K562 (cell line): ENCODE measurements around the gene NPR2. TPM values are rescaled to one million over a fixed set of nuclear protein-coding genes. Genes with fewer than 3 reads are reported as not detected.

Experiments used
- ATAC-seq: fragments of 200-7000 bp; cut with Tn5 transposase; 3 replicates; pipeline ENCODE4 v1.9.1; 2020; ENCODE audit warnings: moderate library complexity
- BruUV-seq: library from RNA; stranded (reverse); fragments of 400-500 nt; replicated peaks from 2 replicates; lab custom pipeline; 2021; lab: Mats Ljungman, UMichigan
- CTCF ChIA-PET: fragments of 300-600 bp; formaldehyde crosslinking; extraction: SDS; loops from one replicate; lab custom pipeline; 2021; ENCODE audit warnings: low intra/inter-chr PET ratio; lab: Yijun Ruan, JAX
- POLR2A ChIA-PET: fragments of 300-600, 350-650 bp; sonication (Branson Sonifier 250); formaldehyde crosslinking; extraction: SDS; loops from one replicate; lab custom pipeline; 2021; ENCODE audit warnings: antibody characterized with exemption, inconsistent platforms; lab: Yijun Ruan, JAX
- DNase-seq, 4 experiments: peaks; one replicate each; pipeline versions ENCODE4 v3.0.0 to v3.0.0-alpha.2; 2011 to 2018; ENCODE audit warnings: low spot score in 3 of 4, mixed read lengths in 3 of 4; ENCODE audit errors: extremely low read depth in 1 of 4
- FAIRE-seq: peaks from 2 replicates; lab custom pipeline; 2011; peaks lifted over from hg19 to GRCh38; lab: Jason Lieb, UNC
- H2AFZ ChIP-seq: 2 replicates; pipeline ENCODE4 v1.6.0; 2011; ENCODE audit warnings: low read depth, low read length, control low read depth, inconsistent platforms
- H3K27ac ChIP-seq: fragments of 200-600 bp; 3 replicates; pipeline ENCODE4 v1.8.0; 2011; ENCODE audit warnings: low read depth, mild to moderate bottlenecking, control low read depth, inconsistent platforms, low read length, moderate library complexity, mixed read lengths; ENCODE audit errors: extremely low read depth
- H3K27me3 ChIP-seq, 2 experiments: fragments of 300-600 bp in 1 of 2; 2 replicates in 1 of 2; 3 replicates in 1 of 2; pipeline versions ENCODE4 v1.6.0 to v1.8.0; 2011; ENCODE audit warnings: inconsistent platforms in 2 of 2, low read length in 2 of 2, mild to moderate bottlenecking in 1 of 2, mixed read lengths in 1 of 2, moderate library complexity in 1 of 2; ENCODE audit not compliant: control insufficient read depth in 2 of 2, insufficient read depth in 2 of 2
- H3K36me3 ChIP-seq: fragments of 300-600 bp; 3 replicates; pipeline ENCODE4 v1.8.0; 2011; ENCODE audit warnings: mild to moderate bottlenecking, low read length, inconsistent platforms; ENCODE audit not compliant: control insufficient read depth, insufficient read depth
- H3K4me1 ChIP-seq, 2 experiments: fragments of 200-600 bp in 1 of 2; replicated peaks in 1 of 2; 2 replicates in 1 of 2; 3 replicates in 1 of 2; pipeline versions ENCODE4 v1.5.1 to v1.8.0; 2011; ENCODE audit warnings: inconsistent platforms in 2 of 2, low read length in 2 of 2, mild to moderate bottlenecking in 1 of 2, mixed read lengths in 1 of 2, moderate library complexity in 1 of 2; ENCODE audit not compliant: control insufficient read depth in 2 of 2, insufficient read depth in 2 of 2
- H3K4me2 ChIP-seq: 2 replicates; pipeline ENCODE4 v1.6.1; 2011; ENCODE audit warnings: low read length, control low read depth, inconsistent platforms, mixed read lengths; ENCODE audit not compliant: insufficient read depth
- H3K4me3 ChIP-seq: fragments of 200-600 bp; sonication (generic), shearing (Covaris generic); 2 replicates; pipeline ENCODE4 v1.5.1; 2016; ENCODE audit warnings: control low read depth, inconsistent platforms
- H3K79me2 ChIP-seq: fragments of 200-600 bp; 3 replicates; pipeline ENCODE4 v1.8.0; 2011; ENCODE audit warnings: low read length, inconsistent platforms; ENCODE audit not compliant: control insufficient read depth, insufficient read depth
- H3K9ac ChIP-seq, 2 experiments: 2 replicates each; pipeline versions ENCODE4 v1.6.0 to v1.6.1; 2011; ENCODE audit warnings: low read depth in 2 of 2, low read length in 2 of 2, control low read depth in 1 of 2, inconsistent platforms in 1 of 2, mild to moderate bottlenecking in 1 of 2, mixed read lengths in 1 of 2; ENCODE audit not compliant: insufficient read depth in 1 of 2
- H3K9me1 ChIP-seq: one replicate; pipeline ENCODE4 v1.6.0; 2011; ENCODE audit warnings: inconsistent platforms, mild to moderate bottlenecking, low read length, moderate library complexity; ENCODE audit not compliant: control insufficient read depth, insufficient read depth
- H3K9me3 ChIP-seq: replicated peaks from 2 replicates; pipeline ENCODE4 v1.5.1; 2011; ENCODE audit warnings: low read depth, low read length, inconsistent platforms; ENCODE audit not compliant: control insufficient read depth, insufficient read depth
- H4K20me1 ChIP-seq: replicated peaks from 2 replicates; pipeline ENCODE4 v1.6.1; 2011; ENCODE audit warnings: low read length, inconsistent platforms, mixed read lengths; ENCODE audit not compliant: control insufficient read depth, insufficient read depth
- CAMTA2 ChIP-seq: fragments of 250-450 bp; sonication (Bioruptor Pico); conservative IDR thresholded peaks from 2 replicates; pipeline ENCODE4 v1.5.1; 2022
- EP300 ChIP-seq: IDR thresholded peaks from 2 replicates; pipeline ENCODE4 v1.6.1; 2012; ENCODE audit warnings: low read length, improper control_type of control experiment
- GABPB1 ChIP-seq: sonication (generic); formaldehyde crosslinking; IDR thresholded peaks from 2 replicates; pipeline ENCODE4 v1.8.0; 2022; ENCODE audit warnings: mild to moderate bottlenecking, missing genetic modification reagents
- JUN ChIP-seq, 2 experiments: sonication (generic) in 1 of 2; formaldehyde crosslinking in 1 of 2; IDR thresholded peaks; 2 replicates each; pipeline versions ENCODE4 v1.6.1 to v1.8.0; 2012 to 2022; ENCODE audit warnings: borderline replicate concordance in 2 of 2, mild to moderate bottlenecking in 2 of 2, improper control_type of control experiment in 1 of 2, low read depth in 1 of 2, low read length in 1 of 2, missing genetic modification reagents in 1 of 2
- KAT2B ChIP-seq: IDR thresholded peaks from one replicate; pipeline ENCODE4 v1.6.1; 2012; ENCODE audit warnings: low read depth, mild to moderate bottlenecking, control low read depth, inconsistent platforms, low read length, moderate library complexity
- KLF16 ChIP-seq: IDR thresholded peaks from 2 replicates; pipeline ENCODE4 v1.6.1; 2016; ENCODE audit warnings: antibody characterized with exemption
- NR2C2 ChIP-seq, 2 experiments: fragments of 200-800 bp in 1 of 2; sonication (Bioruptor generic) in 1 of 2; sonication (generic) in 1 of 2; formaldehyde crosslinking in 1 of 2; IDR thresholded peaks; 2 replicates each; pipeline versions ENCODE4 v1.6.1 to v1.8.0; 2016 to 2022; ENCODE audit warnings: mild to moderate bottlenecking in 1 of 2, missing compliant biosample characterization in 1 of 2, missing genetic modification characterization in 1 of 2, missing genetic modification reagents in 1 of 2
- PHF20 ChIP-seq: fragments of 450-650 bp; IDR thresholded peaks from 2 replicates; pipeline ENCODE4 v1.6.1; 2018; ENCODE audit not compliant: partially characterized antibody
- SIN3A ChIP-seq, 2 experiments: fragments of 150-350 bp in 1 of 2; IDR thresholded peaks; 2 replicates each; pipeline ENCODE4 v1.6.1; 2011 to 2016; ENCODE audit warnings: borderline replicate concordance in 2 of 2, low read depth in 2 of 2, low read length in 2 of 2, mild to moderate bottlenecking in 2 of 2, moderate library complexity in 2 of 2; ENCODE audit not compliant: control insufficient read depth in 1 of 2
- ZNF561 ChIP-seq: fragments of 450-650 bp; formaldehyde crosslinking; conservative IDR thresholded peaks from 2 replicates; pipeline ENCODE4 v1.4.0; 2020; ENCODE audit warnings: mild to moderate bottlenecking, moderate library complexity
- WGBS: fragments of 100-300 bp; shearing (Covaris generic); methylation state at CpG from one replicate; pipeline ENCODE4 v1.1.6; 2016; ENCODE audit warnings: low coverage, mixed read lengths; ENCODE audit not compliant: insufficient coverage; ENCODE audit errors: missing lambda C conversion rate; 5-methylcytosine and 5-hydroxymethylcytosine counted together
- in situ Hi-C: fragments of 300-500 bp; cut with MboI; formaldehyde crosslinking; loops from 4 replicates; pipeline ENCODE4 v1.15.0; 2018; ENCODE audit warnings: inconsistent platforms, mixed read lengths
- intact Hi-C: fragments of 100-400 bp; cut with micrococcal nuclease; formaldehyde crosslinking; loops from 2 replicates; pipeline ENCODE4 v1.14.2; 2022
- polyA plus RNA-seq, 8 experiments: library from polyadenylated mRNA; depleted of rRNA in 4 of 8; stranded (reverse) in 5 of 8; unstranded in 3 of 8; fragments of >200 nt; fragmentation: Nextera tagmentation in 2 of 8; fragmentation: Illumina TruSeq in 1 of 8; extraction: Ambion mirVana in 2 of 8; extraction: Trizol in 1 of 8; gene quantifications; 2 replicates each; pipeline versions ENCODE4 v1.2.1 to v1.2.3, GENCODE V29; 2011 to 2014; ENCODE audit warnings: inconsistent platforms in 1 of 8, missing spikeins in 1 of 8
- total RNA-seq, 7 experiments: library from RNA; depleted of rRNA in 6 of 7; stranded (reverse); fragments of >200 nt in 6 of 7; fragmentation: Illumina TruSeq in 2 of 7; extraction: Trizol in 2 of 7; gene quantifications; 2 replicates each; pipeline versions ENCODE4 v1.2.1 to v1.2.3, GENCODE V29; 2011 to 2021; ENCODE audit warnings: low replicate concordance in 1 of 7
- TF ChIP-seq, protein P1 (sequence below): sonication (generic); formaldehyde crosslinking; IDR thresholded peaks from 2 replicates; pipeline ENCODE4 v1.8.0; 2022; ENCODE audit warnings: missing genetic modification reagents, mild to moderate bottlenecking, moderate library complexity, borderline replicate concordance
- TF ChIP-seq, protein P2 (sequence below): fragments of 250-450 bp; sonication (Bioruptor Pico); IDR thresholded peaks from 2 replicates; pipeline ENCODE4 v1.8.0; 2022; ENCODE audit warnings: moderate library complexity, mild to moderate bottlenecking, inconsistent platforms
- TF ChIP-seq, protein P3 (sequence below): fragments of 250-450 bp; sonication (Bioruptor Pico); IDR thresholded peaks from 2 replicates; pipeline ENCODE4 v1.5.0; 2020; ENCODE audit warnings: mild to moderate bottlenecking
- TF ChIP-seq, protein P4 (sequence below): sonication (generic); formaldehyde crosslinking; IDR thresholded peaks from 2 replicates; pipeline ENCODE4 v1.8.0; 2022; ENCODE audit warnings: mild to moderate bottlenecking, missing genetic modification reagents
- TF ChIP-seq, protein P5 (sequence below): fragments of 250-450 bp; sonication (Bioruptor Pico); IDR thresholded peaks from 2 replicates; pipeline ENCODE4 v1.5.0; 2021

The NPR2 gene
- total and polyA plus RNA-seq, 9 of the 15 experiments (the other 6 are each of a cell fraction or from before 2014, with no cell fraction given) = 2.4 to 12.9 (median 6.0) TPM

DNA sequence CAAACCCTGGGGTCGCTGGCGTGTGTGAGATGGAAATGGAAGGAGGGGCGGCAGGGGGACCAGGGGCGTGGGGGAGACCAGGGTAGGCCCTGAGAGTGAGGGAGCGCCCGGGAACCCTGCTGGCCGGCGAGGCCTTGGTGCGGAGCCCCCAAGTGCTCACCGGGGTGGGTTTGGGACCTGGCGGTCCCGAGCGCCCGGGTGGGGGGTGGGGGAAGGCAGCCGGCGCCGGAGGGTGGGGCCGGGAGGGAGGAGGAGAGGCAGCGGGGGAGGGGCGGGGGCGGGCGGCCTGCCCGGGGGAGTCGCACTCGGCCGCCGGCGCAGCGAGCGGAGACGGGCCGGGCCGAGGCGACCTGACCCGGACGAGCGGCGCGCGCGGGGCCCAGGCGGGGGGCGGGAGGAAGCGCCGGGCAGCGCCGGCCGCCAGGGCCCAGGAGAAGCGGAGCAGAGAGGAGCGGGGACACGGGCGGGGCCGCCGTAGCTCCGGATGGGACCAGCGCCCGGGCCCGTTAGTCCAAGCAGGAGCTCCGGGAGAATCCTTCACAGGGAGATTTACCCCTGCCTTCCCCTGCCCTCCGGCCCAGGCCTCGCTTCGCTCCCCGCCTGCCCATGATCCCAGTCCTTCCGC lies at the start of gene NPR2 (continued):
- TF ChIP-seq, protein P1, sequence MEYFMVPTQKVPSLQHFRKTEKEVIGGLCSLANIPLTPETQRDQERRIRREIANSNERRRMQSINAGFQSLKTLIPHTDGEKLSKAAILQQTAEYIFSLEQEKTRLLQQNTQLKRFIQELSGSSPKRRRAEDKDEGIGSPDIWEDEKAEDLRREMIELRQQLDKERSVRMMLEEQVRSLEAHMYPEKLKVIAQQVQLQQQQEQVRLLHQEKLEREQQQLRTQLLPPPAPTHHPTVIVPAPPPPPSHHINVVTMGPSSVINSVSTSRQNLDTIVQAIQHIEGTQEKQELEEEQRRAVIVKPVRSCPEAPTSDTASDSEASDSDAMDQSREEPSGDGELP = no peak
- TF ChIP-seq PHF20 (no peak), GABPB1 (no peak), ZNF561 (no peak), CAMTA2 (no peak), SIN3A (IDR thresholded peaks at IDR 0.05; ENCODE audit: borderline replicate concordance in 2 of 2, control insufficient read depth in 1 of 2, low read depth in 2 of 2, low read length in 2 of 2) (no peak), KLF16 (no peak), JUN (IDR thresholded peaks at IDR 0.05; ENCODE audit: borderline replicate concordance, low read depth, low read length) (no peak), JUN (CRISPR knock-in tag; IDR thresholded peaks at IDR 0.05; ENCODE audit: borderline replicate concordance) (no peak)
- TF ChIP-seq, protein P2, sequence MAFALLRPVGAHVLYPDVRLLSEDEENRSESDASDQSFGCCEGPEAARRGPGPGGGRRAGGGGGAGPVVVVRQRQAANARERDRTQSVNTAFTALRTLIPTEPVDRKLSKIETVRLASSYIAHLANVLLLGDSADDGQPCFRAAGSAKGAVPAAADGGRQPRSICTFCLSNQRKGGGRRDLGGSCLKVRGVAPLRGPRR (CRISPR knock-in tag) = no peak

DNA sequence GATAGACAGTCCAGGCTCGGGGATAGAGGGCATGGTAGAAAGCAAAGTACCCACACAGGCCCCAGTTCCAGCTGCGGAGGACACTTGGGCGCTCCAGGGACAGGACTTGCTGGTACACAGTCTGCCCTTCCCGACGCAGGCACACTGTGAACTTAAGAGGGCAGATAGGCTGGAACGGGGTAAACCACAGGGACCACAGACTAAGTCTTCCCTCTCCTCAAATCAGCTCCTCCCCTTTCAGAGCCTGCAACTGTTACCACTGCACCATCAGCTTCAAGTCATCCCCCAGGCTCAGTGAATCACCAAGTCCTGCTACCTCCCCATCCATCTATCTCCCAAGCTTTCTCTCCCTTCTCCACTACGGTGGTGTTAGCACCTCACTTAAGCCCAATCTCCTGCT lies 49.7 kb upstream of the NPR2 start:
- in situ Hi-C loops (no loop called here), intact Hi-C loops (no loop called here)
- peaks cover 37% of the 10 kb centered on the region for H3K79me2 ChIP-seq
- no peak overlapping the region for H3K4me2 ChIP-seq
- H3K27me3 ChIP-seq = no peaks in the 10 kb centered on the region
- FAIRE-seq (no peak), ATAC-seq (no peak), DNase-seq (no peak)
- H4K20me1 ChIP-seq = no peaks in the 10 kb centered on the region
- ChIA-PET CTCF (no interaction called here), POLR2A (interaction anchor here (0.6 to 4.8 kb wide), 5 partner anchors 9 to 48 kb away, joined by 3 to 21 read pairs (median 4); partner anchors contain the start of genes CREB3, MSMP and TLN1)
- H3K9me3 ChIP-seq = no peaks in the 10 kb centered on the region
- BruUV-seq = no TSS peak
- peaks cover 88% of the 10 kb centered on the region for H3K36me3 ChIP-seq
- H2AFZ ChIP-seq = no peak overlapping the region
- no peaks in the 10 kb centered on the region for H3K9me1 ChIP-seq
- no peak overlapping the region for H3K27ac ChIP-seq
- WGBS = 91% methylated on average over 7 of the region's 7 CpGs
- H3K4me1 ChIP-seq = peaks cover 0 to 5% of the 10 kb centered on the region in 2 experiments; a peak in 3 of 5 replicates
- no peak overlapping the region for H3K4me3 ChIP-seq
- no peak overlapping the region; a peak in 1 of 4 replicates for H3K9ac ChIP-seq
- TF ChIP-seq NR2C2 (CRISPR knock-in tag; IDR thresholded peaks at IDR 0.05) (no peak), NR2C2 (tag; IDR thresholded peaks at IDR 0.05) (no peak), KAT2B (no peak), EP300 (no peak)
- TF ChIP-seq, protein P3, sequence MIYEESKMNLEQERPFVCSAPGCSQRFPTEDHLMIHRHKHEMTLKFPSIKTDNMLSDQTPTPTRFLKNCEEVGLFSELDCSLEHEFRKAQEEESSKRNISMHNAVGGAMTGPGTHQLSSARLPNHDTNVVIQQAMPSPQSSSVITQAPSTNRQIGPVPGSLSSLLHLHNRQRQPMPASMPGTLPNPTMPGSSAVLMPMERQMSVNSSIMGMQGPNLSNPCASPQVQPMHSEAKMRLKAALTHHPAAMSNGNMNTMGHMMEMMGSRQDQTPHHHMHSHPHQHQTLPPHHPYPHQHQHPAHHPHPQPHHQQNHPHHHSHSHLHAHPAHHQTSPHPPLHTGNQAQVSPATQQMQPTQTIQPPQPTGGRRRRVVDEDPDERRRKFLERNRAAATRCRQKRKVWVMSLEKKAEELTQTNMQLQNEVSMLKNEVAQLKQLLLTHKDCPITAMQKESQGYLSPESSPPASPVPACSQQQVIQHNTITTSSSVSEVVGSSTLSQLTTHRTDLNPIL (CRISPR knock-in tag) = no peak
- TF ChIP-seq, protein P4, sequence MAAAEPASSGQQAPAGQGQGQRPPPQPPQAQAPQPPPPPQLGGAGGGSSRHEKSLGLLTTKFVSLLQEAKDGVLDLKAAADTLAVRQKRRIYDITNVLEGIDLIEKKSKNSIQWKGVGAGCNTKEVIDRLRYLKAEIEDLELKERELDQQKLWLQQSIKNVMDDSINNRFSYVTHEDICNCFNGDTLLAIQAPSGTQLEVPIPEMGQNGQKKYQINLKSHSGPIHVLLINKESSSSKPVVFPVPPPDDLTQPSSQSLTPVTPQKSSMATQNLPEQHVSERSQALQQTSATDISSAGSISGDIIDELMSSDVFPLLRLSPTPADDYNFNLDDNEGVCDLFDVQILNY (CRISPR knock-in tag) = no peak
- TF ChIP-seq, protein P5, sequence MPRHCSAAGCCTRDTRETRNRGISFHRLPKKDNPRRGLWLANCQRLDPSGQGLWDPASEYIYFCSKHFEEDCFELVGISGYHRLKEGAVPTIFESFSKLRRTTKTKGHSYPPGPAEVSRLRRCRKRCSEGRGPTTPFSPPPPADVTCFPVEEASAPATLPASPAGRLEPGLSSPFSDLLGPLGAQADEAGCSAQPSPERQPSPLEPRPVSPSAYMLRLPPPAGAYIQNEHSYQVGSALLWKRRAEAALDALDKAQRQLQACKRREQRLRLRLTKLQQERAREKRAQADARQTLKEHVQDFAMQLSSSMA (CRISPR knock-in tag) = no peak
